HL-60 (cell line): ENCODE measurements around the gene MPP2.

ENCODE experiments used
- DNase-seq, 2 experiments: peaks; one replicate each; pipeline ENCODE4 v3.0.0-alpha.2; 2010 to 2020; ENCODE audit warnings: low read depth in 1 of 2, low spot score in 1 of 2
- H3K27ac ChIP-seq: fragments of 250-450 bp; sonication (Bioruptor Pico); replicated peaks from 2 replicates; pipeline ENCODE4 v1.5.1; 2020; ENCODE audit warnings: mild to moderate bottlenecking, moderate library complexity
- H3K27me3 ChIP-seq: fragments of 250-450 bp; sonication (Bioruptor Pico); 2 replicates; pipeline ENCODE4 v1.5.1; 2021; ENCODE audit warnings: mild to moderate bottlenecking, moderate library complexity; ENCODE audit not compliant: insufficient read depth, poor library complexity, severe bottlenecking
- H3K4me3 ChIP-seq: replicated peaks from 2 replicates; pipeline ENCODE4 v1.5.1; 2011; ENCODE audit warnings: mild to moderate bottlenecking, control low read depth, low read length; ENCODE audit not compliant: insufficient read depth
- CTCF ChIP-seq: IDR thresholded peaks from one replicate; pipeline ENCODE4 v1.5.1; 2011; ENCODE audit warnings: low read length, control low read depth, inconsistent platforms; ENCODE audit not compliant: insufficient read depth
- GABPA ChIP-seq: IDR thresholded peaks from 2 replicates; pipeline ENCODE4 v1.6.1; 2012; ENCODE audit warnings: low read depth
- POLR2AphosphoS5 ChIP-seq: IDR thresholded peaks from 2 replicates; pipeline ENCODE4 v1.6.1; 2012; ENCODE audit warnings: low read depth
- REST ChIP-seq: IDR thresholded peaks from 2 replicates; pipeline ENCODE4 v1.6.1; 2012; ENCODE audit warnings: low read depth; ENCODE audit not compliant: insufficient replicate concordance
- SPI1 ChIP-seq: IDR thresholded peaks from 2 replicates; pipeline ENCODE4 v1.6.1; 2012; ENCODE audit warnings: low read depth, mild to moderate bottlenecking, borderline replicate concordance

MPP2 gene

GRCh38 chr17:43915559-43915958 lies 8.2 kb upstream of the MPP2 start:
- H3K27ac ChIP-seq = no peak overlapping the region
- TF ChIP-seq SPI1 = no peak
- TF ChIP-seq REST = no peak
- no peak for TF ChIP-seq POLR2AphosphoS5
- no peak for TF ChIP-seq GABPA
- no peak for TF ChIP-seq CTCF
- H3K4me3 ChIP-seq = no peak overlapping the region
- DNase-seq = no peak
- peaks cover 23% of the 10 kb centered on the region for H3K27me3 ChIP-seq

GRCh38 chr17:43914451-43914850 lies 7.1 kb upstream of the MPP2 start:
- H3K27ac ChIP-seq = no peak overlapping the region
- no peak for TF ChIP-seq GABPA
- no peak for TF ChIP-seq REST
- no peak for TF ChIP-seq CTCF
- no peak for TF ChIP-seq POLR2AphosphoS5
- no peak for TF ChIP-seq SPI1
- H3K27me3 ChIP-seq = peaks cover 29% of the 10 kb centered on the region
- DNase-seq = no peak
- H3K4me3 ChIP-seq = no peak overlapping the region

GRCh38 chr17:43913584-43913983 lies 6.2 kb upstream of the MPP2 start:
- no peak overlapping the region for H3K4me3 ChIP-seq
- no peak for TF ChIP-seq GABPA
- TF ChIP-seq POLR2AphosphoS5 = no peak
- no peak for TF ChIP-seq CTCF
- no peak for TF ChIP-seq REST
- DNase-seq = no peak
- no peak overlapping the region for H3K27ac ChIP-seq
- H3K27me3 ChIP-seq = peaks cover 33% of the 10 kb centered on the region
